Sigmoid colon (tissue), 7 donors: ENCODE results near the gene CSH1. TPM values are rescaled to one million over a fixed set of nuclear protein-coding genes. Genes with fewer than 3 reads are reported as not detected.
"Not testable (repeated sequence)": the region's sequence is repeated elsewhere in the genome, so short reads cannot be mapped to it uniquely, and the experiment has no call there.

Experiments used
- DNase-seq: peaks from one replicate; pipeline ENCODE4 v3.0.0-alpha.2; 2019
- H3K27ac ChIP-seq, 4 donors: fragments of 200-600 bp; sonication (generic); one replicate each; pipeline ENCODE4 v1.5.1; 2016 to 2019; ENCODE audit warnings: mild to moderate bottlenecking in 1 of 4
- H3K27me3 ChIP-seq, 3 donors: fragments of 200-600 bp; sonication (generic); one replicate each; pipeline ENCODE4 v1.5.1; 2019; ENCODE audit warnings: mild to moderate bottlenecking in 1 of 3
- H3K36me3 ChIP-seq, 4 donors: fragments of 200-600 bp; sonication (generic); one replicate each; pipeline ENCODE4 v1.5.1; 2016 to 2019
- H3K4me1 ChIP-seq, 4 donors: fragments of 200-600 bp; sonication (generic); one replicate each; pipeline ENCODE4 v1.5.1; 2017 to 2019
- H3K4me3 ChIP-seq, 4 donors: fragments of 200-600 bp; sonication (generic); one replicate each; pipeline ENCODE4 v1.5.1; 2017 to 2019; ENCODE audit warnings: mild to moderate bottlenecking in 2 of 4, moderate library complexity in 1 of 4
- H3K9me3 ChIP-seq, 4 donors: fragments of 200-600 bp in 3 of 4; sonication (generic) in 3 of 4; one replicate each; pipeline versions ENCODE4 v1.5.1 to v1.6.1; 2013 to 2019
- CTCF ChIP-seq, 4 experiments: fragments of 450-650 bp in 3 of 4; fragments of 200-600 bp in 1 of 4; IDR thresholded peaks; one replicate each; pipeline ENCODE4 v1.5.1; 2016 to 2019; ENCODE audit warnings: antibody characterized with exemption in 4 of 4, mild to moderate bottlenecking in 3 of 4, moderate library complexity in 2 of 4
- EP300 ChIP-seq, 4 donors: sonication (generic); formaldehyde crosslinking; IDR thresholded peaks; one replicate each; pipeline ENCODE4 v1.6.1; 2017; ENCODE audit warnings: antibody characterized with exemption in 4 of 4
- POLR2A ChIP-seq, 2 donors: fragments of 450-650 bp; IDR thresholded peaks; one replicate each; pipeline ENCODE4 v1.6.1; 2016; ENCODE audit warnings: antibody characterized with exemption in 2 of 2, mild to moderate bottlenecking in 2 of 2, moderate library complexity in 2 of 2
- POLR2AphosphoS5 ChIP-seq, 4 donors: sonication (generic); formaldehyde crosslinking; IDR thresholded peaks; one replicate each; pipeline ENCODE4 v1.6.1; 2017; ENCODE audit warnings: antibody characterized with exemption in 4 of 4
- WGBS, 2 donors: extraction: QIAGEN DNeasy Blood & Tissue Kit; methylation state at CpG; one replicate each; pipeline ENCODE4 v1.1.7; 2013; 5-methylcytosine and 5-hydroxymethylcytosine counted together
- intact Hi-C: fragments of 100-400 bp; cut with DNase I; formaldehyde crosslinking; loops from one replicate; pipeline ENCODE4 v1.15.1; 2023
- polyA plus RNA-seq, 3 donors: library from polyadenylated mRNA; stranded (reverse); fragments of 200-250 nt; gene quantifications; one replicate each; pipeline ENCODE4 v1.2.3, GENCODE V29; 2013
- total RNA-seq, 4 donors: library from RNA; depleted of rRNA; stranded (reverse); fragments of >200 nt; gene quantifications; one replicate each; pipeline ENCODE4 v1.1.0, GENCODE V29; 2016
- donor health status: healthy with polysubstance abuse.
- donor health status: Bipolar disorder and iron deficiency.
- donor health status: healthy.

CSH1 gene
- total and polyA plus RNA-seq, 7 donors, result not detected

GRCh38 chr17:63880706-63881105 is 15.7 kb downstream of the CSH1 start:
- DNase-seq, result no peak
- Histone ChIP-seq H3K9me3 (no peaks in the 10 kb centered on the region), H3K36me3 (no peaks in the 10 kb centered on the region), H3K4me3 (no peak overlapping the region), H3K27ac (no peak overlapping the region), H3K4me1 (no peaks in the 10 kb centered on the region), H3K27me3 (peaks cover 0 to 5% (median 0%) of the 10 kb centered on the region in 3 donors)
- TF ChIP-seq EP300 (IDR thresholded peaks at IDR 0.05) (no peak), POLR2AphosphoS5 (IDR thresholded peaks at IDR 0.05) (no peak), POLR2A (IDR thresholded peaks at IDR 0.05) (no peak), CTCF (IDR thresholded peaks at IDR 0.05) (no peak)
- 85% methylated on average over 12 of the region's 12 CpGs for WGBS, 2 donors
- intact Hi-C loops, result no loop called here

GRCh38 chr17:63878413-63878812 is 18.0 kb downstream of the CSH1 start:
- DNase-seq, H3K27me3 ChIP-seq, H3K9me3 ChIP-seq, intact Hi-C loops, H3K4me1 ChIP-seq, H3K27ac ChIP-seq, H3K4me3 ChIP-seq, H3K36me3 ChIP-seq: not testable (repeated sequence)
- 85% methylated on average over 9 of the region's 9 CpGs for WGBS, 2 donors

GRCh38 chr17:63874693-63875092 is 21.7 kb downstream of the CSH1 start:
- H3K4me3 ChIP-seq, H3K27ac ChIP-seq, H3K36me3 ChIP-seq, H3K9me3 ChIP-seq, H3K4me1 ChIP-seq, H3K27me3 ChIP-seq, DNase-seq, intact Hi-C loops: not testable (repeated sequence)
- WGBS, 2 donors, result 86 to 88% methylated on average over 6 of the region's 6 CpGs

GRCh38 chr17:63874061-63874626 is 22.2 kb downstream of the CSH1 start:
- DNase-seq, H3K27ac ChIP-seq, H3K27me3 ChIP-seq, H3K4me1 ChIP-seq, H3K9me3 ChIP-seq, H3K4me3 ChIP-seq, H3K36me3 ChIP-seq, intact Hi-C loops: not testable (repeated sequence)
- 77 to 87% methylated on average over 6 to 7 of the region's 8 CpGs for WGBS, 2 donors

- 80 to 90% methylated on average over 7 of the region's 7 CpGs for WGBS, 2 donors
Observed at GRCh38 chr17:63873577-63873976, 22.8 kb downstream of the CSH1 start, which contains the start of gene CSH2. TSS of gene CSH2 (minus strand) at chr17:63873677. CDS start at chr17:63873614, 63 bp downstream.

GRCh38 chr17:63871646-63872365 is 24.6 kb downstream of the CSH1 start:
- H3K27me3 ChIP-seq, H3K4me3 ChIP-seq, DNase-seq, H3K9me3 ChIP-seq, intact Hi-C loops, H3K36me3 ChIP-seq, H3K27ac ChIP-seq, H3K4me1 ChIP-seq: not testable (repeated sequence)
- 95 to 96% methylated on average over 14 to 15 of the region's 15 CpGs for WGBS, 2 donors

More at GRCh38 chr17:63873577-63873976, 22.8 kb downstream of the CSH1 start, which contains the start of gene CSH2:
- DNase-seq, H3K27ac ChIP-seq, H3K4me1 ChIP-seq, H3K4me3 ChIP-seq, H3K27me3 ChIP-seq, H3K36me3 ChIP-seq, H3K9me3 ChIP-seq, intact Hi-C loops: not testable (repeated sequence)

- DNase-seq, H3K9me3 ChIP-seq, H3K27ac ChIP-seq, intact Hi-C loops, H3K27me3 ChIP-seq, H3K4me1 ChIP-seq, H3K4me3 ChIP-seq, H3K36me3 ChIP-seq: not testable (repeated sequence)
- 92 to 93% methylated on average over 4 of the region's 4 CpGs for WGBS, 2 donors
Observed at GRCh38 chr17:63870292-63870665, 26.1 kb downstream of the CSH1 start.

- H3K4me3 ChIP-seq, H3K4me1 ChIP-seq, intact Hi-C loops, H3K27me3 ChIP-seq, H3K9me3 ChIP-seq, DNase-seq, H3K27ac ChIP-seq, H3K36me3 ChIP-seq: not testable (repeated sequence)
- WGBS, 2 donors, result 65 to 72% methylated on average over 9 of the region's 9 CpGs
Observed at GRCh38 chr17:63869491-63870291, 26.7 kb downstream of the CSH1 start.

- WGBS, 2 donors, result 79 to 80% methylated on average over 7 of the region's 7 CpGs
- intact Hi-C loops, H3K27ac ChIP-seq, H3K4me3 ChIP-seq, H3K27me3 ChIP-seq, H3K36me3 ChIP-seq, H3K4me1 ChIP-seq, H3K9me3 ChIP-seq: not testable (repeated sequence)
- peak; percentile 24 for DNase-seq
Observed at GRCh38 chr17:63866625-63867024, 29.7 kb downstream of the CSH1 start.
